GM18508 (cell line): ENCODE measurements around the gene CFAP20DC.
"Not testable (repeated sequence)": the region's sequence is repeated elsewhere in the genome, so short reads cannot be mapped to it uniquely, and the experiment has no call there.

Experiments used
- ATAC-seq: cut with Tn5 transposase; IDR thresholded peaks from one replicate; pipeline ENCODE4 v1.9.1; 2021; ENCODE audit warnings: moderate number of reproducible peaks; ENCODE audit not compliant: insufficient read depth, unreplicated experiment

The CFAP20DC gene

DNA sequence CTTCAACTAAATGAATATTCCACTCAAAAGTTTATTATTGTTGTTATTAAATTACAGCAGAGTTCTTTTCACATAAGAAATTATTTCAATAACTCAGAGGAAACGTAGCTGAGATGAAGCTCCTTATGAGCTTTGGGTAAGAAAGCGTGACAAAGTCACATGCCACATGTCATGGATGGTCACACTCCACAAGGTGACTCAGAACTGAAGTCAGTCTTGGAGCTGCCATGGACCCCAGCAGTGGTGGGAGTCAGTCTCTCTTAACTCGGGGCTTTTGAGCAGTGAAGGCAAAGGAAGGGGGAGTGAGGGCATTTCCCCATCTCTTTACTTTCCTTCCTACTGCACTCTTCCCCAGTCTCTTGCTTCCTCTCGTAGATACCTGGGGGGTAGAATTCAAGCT lies 295.8 kb downstream of the CFAP20DC start:
- ATAC-seq, result peak; percentile 51

DNA sequence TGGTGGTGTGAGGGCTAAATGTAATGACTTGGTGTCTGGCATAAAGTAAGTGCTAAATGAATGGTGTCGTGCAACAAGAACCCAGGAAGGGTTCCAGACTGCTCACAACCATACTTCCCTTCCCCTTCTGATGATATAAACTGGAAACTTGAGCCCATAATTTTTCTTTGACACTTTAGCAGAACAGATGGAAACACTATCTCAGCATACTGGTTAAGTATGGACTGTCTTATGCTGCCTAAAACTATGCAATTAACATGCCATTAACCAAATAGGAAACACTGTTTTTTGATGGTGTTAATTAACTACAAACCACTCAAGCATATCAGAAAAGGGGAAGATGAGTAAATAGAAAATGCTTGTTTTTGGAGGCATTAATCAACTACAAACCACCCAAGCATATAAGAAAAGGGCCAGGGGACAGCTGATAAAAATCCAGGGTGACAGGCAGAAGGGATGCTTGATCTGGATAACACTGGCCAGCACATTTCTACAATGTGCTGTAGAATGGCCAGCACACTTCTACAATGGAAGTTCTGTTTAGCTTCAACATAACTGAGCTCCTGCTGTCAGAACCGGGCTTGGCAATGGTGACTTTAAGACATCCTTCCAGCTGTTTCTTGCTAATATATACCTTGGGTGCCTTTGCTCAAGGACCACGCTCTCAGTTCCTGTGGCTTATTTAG lies 297.8 kb downstream of the CFAP20DC start:
- ATAC-seq, result no peak

GRCh38 chr3:58751235-58751634 lies 298.6 kb downstream of the CFAP20DC start:
- no peak for ATAC-seq

- ATAC-seq, result no peak
Measured at GRCh38 chr3:58749948-58750347, 299.9 kb downstream of the CFAP20DC start.

GRCh38 chr3:58748024-58748423 lies 301.8 kb downstream of the CFAP20DC start:
- ATAC-seq, result no peak

DNA sequence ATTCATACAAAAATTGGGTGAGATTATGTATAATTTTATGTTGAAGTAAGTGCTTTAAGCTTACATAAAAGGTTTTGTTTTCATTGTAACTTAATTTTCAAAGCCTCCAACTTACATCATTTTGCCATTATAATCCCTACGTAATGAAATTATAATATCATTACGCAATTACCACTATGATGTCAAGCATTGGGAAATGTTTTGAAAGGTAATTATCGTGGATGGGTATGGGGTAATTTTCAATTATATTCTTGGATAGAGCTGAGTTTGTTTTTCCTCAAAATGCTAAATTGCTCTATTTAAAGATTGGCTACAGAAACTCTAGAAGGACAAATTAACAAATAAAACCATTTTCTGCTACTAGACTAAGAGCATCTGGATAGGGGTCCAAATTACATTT lies 303.1 kb downstream of the CFAP20DC start:
- no peak for ATAC-seq

DNA sequence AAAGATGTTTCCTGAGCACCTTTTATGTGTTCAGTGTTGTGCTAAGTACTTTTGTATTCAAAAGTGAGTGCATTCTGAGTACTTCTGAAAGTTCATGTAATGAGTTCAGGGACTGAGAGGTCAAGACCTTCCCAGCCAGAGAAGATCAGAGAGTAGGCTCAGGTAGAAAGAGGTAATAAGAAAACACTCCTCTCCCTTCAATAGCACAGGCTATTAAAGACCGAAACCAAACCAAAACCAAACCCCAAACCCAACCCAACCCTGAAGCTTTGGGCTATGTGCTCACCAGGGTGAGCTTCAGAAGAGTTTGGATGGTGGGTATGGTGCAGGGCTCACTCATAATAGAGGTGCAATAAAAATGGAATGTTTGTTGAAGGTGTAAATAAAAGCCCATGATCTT lies 306.5 kb downstream of the CFAP20DC start:
- no peak for ATAC-seq

DNA sequence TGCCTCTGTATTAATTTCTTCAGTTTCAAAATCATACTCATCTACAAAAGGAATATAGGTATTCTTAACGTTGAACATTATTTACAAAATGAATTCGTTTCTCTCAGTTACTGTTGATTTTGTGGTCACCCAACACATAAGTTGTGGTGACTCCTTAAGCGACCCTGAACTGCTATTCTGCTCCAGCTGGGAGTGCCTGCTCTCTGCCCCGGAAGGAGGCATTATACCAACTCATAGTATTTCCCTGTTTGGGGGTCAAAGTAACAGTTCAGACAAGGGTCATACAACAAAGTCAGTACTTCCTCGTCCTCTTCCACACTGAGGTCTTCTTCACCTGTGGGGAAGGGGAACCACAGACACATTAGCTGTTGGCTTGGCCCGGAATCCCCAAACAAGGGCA lies 307.6 kb downstream of the CFAP20DC start:
- ATAC-seq, result no peak

- ATAC-seq, result no peak
Measured at GRCh38 chr3:58737644-58738043, 312.2 kb downstream of the CFAP20DC start.

DNA sequence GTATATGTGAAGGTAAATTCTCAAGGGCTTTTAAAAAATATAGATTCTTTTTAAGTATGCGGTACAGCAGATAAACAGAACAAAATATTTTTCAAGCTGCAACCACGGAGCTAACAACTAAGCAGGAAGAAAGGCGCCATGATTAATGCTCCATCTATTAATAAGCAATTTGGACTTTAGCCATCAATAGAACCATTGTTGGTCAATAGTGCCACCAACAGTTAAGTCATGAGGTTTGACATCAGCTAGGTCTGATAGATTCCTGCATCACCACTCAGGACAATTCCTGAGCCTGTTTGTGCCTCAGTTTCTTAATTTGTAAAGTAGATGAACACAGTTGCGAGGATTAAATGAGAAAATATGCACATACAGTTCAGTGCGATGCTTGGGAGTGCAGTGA lies 318.2 kb downstream of the CFAP20DC start:
- ATAC-seq, result no peak

DNA sequence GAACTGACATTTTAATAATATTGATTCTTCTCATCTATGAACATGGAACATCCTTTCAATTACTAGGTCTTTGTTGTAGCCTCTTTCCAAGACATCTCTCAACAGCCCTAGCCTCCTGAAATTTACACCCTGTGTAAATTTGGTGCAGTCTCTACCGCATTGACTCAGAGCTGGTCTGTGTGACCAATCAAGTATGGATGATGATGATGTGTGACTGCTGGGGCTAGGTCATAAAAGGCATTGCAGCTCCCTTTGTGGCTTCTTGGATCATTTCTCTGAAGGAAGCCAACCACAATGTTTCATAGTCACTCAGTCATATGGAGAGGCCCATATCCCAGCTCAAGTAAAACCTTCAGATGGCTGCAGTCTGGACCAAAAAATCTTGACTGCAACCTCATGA lies 321.1 kb downstream of the CFAP20DC start:
- no peak for ATAC-seq

DNA sequence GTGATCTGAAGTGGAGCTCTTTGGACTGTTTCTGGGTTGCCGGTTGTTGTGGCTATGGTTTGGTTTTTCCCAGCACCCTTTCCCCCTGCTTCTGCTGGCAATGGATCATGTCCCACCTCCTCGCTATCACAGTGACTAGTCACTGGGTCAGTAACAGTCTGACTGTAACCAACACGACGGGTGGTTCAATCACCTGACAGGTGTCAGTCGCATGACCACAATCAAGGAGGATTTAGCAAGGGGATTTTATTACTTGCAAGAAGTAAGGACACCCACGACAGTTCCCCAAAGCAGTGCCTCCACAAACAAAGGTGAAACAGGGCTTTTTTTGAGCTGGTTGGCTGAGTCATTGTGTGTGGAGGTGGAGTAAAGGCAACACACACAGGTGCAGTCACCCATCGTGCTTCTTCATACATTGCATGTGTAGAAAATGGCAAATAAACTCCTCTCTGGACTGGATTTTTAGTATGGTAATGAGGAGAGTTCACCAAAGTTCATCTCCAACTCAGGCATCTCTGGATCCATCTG lies 324.4 kb downstream of the CFAP20DC start:
- ATAC-seq, result no peak

GRCh38 chr3:58724336-58724735 lies 325.5 kb downstream of the CFAP20DC start:
- ATAC-seq, result no peak

DNA sequence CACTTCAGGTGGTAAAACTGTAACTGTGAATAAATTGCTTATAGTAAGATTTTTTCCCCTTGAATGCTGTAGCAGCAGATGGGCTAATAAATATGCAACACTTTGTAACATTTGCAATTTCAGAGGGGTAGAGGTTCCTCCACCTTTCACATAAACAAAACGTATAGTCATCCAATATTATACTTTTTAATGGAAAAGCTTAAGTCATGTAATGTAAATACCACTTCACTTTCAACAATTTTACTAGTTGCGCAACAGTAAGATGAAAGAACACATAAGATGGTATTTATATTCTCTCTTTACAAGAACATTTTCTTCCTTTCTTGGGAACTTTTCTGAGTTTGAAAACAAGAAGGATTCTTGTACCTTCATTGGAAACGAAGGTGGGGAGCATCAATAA lies 326.7 kb downstream of the CFAP20DC start:
- no peak for ATAC-seq

- ATAC-seq, result no peak
Measured at GRCh38 chr3:58722561-58722960, 327.3 kb downstream of the CFAP20DC start.

- ATAC-seq, result no peak
Measured at GRCh38 chr3:58720526-58720925, 329.3 kb downstream of the CFAP20DC start.

DNA sequence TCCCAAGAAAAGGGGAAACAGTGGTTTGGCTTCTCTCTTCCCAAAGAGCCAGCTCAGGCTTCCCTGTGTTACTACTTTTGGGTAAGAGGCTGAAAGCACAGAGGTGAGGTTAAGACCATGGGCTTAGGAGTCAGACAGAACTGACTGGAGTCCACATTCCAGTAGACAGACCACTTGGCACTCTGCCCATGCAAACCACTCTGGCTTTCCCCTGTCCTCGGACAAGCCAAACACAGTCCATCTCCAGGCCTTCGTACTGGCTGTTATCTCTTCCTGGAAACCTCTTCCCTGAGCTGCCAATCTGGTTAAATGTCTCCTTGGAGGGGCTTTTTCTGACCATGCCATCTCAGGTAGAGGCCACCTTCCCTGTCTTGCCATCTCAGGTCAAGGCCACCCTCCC lies 330.1 kb downstream of the CFAP20DC start:
- ATAC-seq, result no peak

- no peak for ATAC-seq
Measured at GRCh38 chr3:58713715-58714401, 336.0 kb downstream of the CFAP20DC start.

DNA sequence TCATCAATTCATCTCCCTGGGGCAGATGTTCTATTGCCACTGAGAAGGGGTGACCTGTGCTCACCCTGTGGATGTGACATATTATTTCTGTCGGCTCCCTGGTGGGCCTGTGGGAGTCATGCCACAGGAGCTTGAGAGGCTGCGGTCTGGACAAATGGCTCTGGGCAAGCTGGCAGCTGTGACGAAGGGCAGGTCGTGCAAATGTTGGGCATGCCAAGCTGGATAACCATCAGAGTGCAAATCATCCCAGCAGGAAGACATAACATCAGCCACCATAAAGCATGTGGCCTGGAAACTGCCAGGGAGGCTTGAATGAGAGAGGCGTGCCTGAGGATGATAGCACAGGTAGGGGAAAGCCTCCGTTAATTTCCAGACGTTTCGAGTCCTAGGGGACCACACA lies 338.0 kb downstream of the CFAP20DC start:
- ATAC-seq, result no peak

DNA sequence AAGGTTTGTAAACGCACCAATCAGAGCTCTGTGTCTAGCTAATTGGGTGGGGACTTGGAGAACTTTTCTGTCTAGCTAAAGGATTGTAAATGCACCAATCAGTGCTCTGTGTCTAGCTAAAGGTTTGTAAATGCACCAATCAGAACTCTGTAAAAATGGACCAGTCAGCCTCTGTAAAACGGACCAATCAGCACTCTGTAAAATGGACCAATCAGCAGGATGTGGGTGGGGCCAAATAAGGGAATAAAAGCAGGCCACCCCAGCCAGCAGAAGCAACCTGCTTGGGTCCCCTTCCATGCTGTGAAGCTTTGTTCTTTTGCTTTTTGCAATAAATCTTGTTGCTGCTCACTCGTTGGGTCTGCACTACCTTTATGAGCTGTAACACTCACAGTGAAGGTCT lies 340.8 kb downstream of the CFAP20DC start:
- ATAC-seq, result not testable (repeated sequence)

DNA sequence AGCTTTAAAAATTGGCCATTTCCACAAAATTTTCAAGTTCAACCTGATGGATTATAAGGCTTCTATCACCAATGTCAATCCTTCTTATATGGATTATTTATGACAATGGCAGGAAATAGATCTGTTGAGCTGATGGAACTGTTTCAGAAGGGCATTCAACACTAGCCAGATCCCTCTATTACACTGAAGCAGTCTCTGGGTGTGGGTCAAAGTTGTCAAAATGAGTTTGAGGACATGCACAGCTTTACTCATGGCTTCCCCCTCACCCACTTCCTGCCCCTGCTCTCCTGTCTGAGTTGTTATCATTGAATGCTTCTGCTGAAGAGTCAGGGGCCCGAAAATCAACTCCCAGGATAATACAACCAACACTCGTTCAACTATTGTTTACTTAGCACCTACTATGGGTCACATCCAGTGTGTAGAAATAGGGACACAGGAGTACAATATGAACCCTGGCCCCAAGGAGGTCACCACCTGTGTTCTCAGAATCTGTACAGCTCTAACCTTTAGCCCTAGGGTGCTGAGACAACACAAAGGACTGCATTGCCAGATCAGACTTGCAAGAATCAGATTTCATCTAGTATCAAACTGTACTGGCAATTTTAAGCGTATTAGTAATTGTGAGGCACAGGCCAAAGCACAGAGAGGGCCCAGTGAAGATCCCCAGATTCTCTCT lies 341.6 kb downstream of the CFAP20DC start:
- no peak for ATAC-seq
